BLaER1 (cell line): Measurements from ENCODE around the gene ULK4.

Experiments used
- H3K27ac ChIP-seq: shearing (Covaris generic); formaldehyde crosslinking; 2 replicates; pipeline ENCODE4 v1.8.1; 2022
- H3K27me3 ChIP-seq: shearing (Covaris generic); formaldehyde crosslinking; 2 replicates; pipeline ENCODE4 v1.8.1; 2022
- H3K36me3 ChIP-seq: shearing (Covaris generic); formaldehyde crosslinking; 2 replicates; pipeline ENCODE4 v1.8.1; 2022
- H3K4me1 ChIP-seq: shearing (Covaris generic); formaldehyde crosslinking; 2 replicates; pipeline ENCODE4 v1.8.1; 2022
- H3K4me2 ChIP-seq: shearing (Covaris generic); formaldehyde crosslinking; 2 replicates; pipeline ENCODE4 v1.8.1; 2022
- H3K4me3 ChIP-seq: shearing (Covaris generic); formaldehyde crosslinking; 2 replicates; pipeline ENCODE4 v1.8.1; 2022
- H3K9ac ChIP-seq: shearing (Covaris generic); formaldehyde crosslinking; 2 replicates; pipeline ENCODE4 v1.8.1; 2022
- H3K9me3 ChIP-seq: shearing (Covaris generic); formaldehyde crosslinking; 2 replicates; pipeline ENCODE4 v1.8.1; 2022
- H4K20me1 ChIP-seq: shearing (Covaris generic); formaldehyde crosslinking; 2 replicates; pipeline ENCODE4 v1.8.1; 2022
- Cebpa-rat ChIP-seq: shearing (Covaris generic); IDR thresholded peaks from 2 replicates; pipeline ENCODE4 v1.8.1; 2022

The ULK4 gene

GRCh38 chr3:41317298-41317697 lies 644.6 kb downstream of the ULK4 start:
- no peak overlapping the region for H3K27ac ChIP-seq
- no peaks in the 10 kb centered on the region for H3K36me3 ChIP-seq
- H3K4me1 ChIP-seq, result no peaks in the 10 kb centered on the region
- no peak overlapping the region for H3K4me3 ChIP-seq
- H3K9me3 ChIP-seq, result no peaks in the 10 kb centered on the region
- no peaks in the 10 kb centered on the region for H3K27me3 ChIP-seq
- no peaks in the 10 kb centered on the region for H4K20me1 ChIP-seq
- no peak overlapping the region for H3K9ac ChIP-seq
- no peak for TF ChIP-seq Cebpa-rat
- H3K4me2 ChIP-seq, result no peak overlapping the region

GRCh38 chr3:41315126-41315525 lies 646.8 kb downstream of the ULK4 start:
- Histone ChIP-seq H3K4me3 (no peak overlapping the region), H3K27ac (no peak overlapping the region), H3K9ac (no peak overlapping the region), H3K4me2 (no peak overlapping the region), H4K20me1 (no peaks in the 10 kb centered on the region), H3K9me3 (no peaks in the 10 kb centered on the region), H3K36me3 (no peaks in the 10 kb centered on the region), H3K4me1 (no peaks in the 10 kb centered on the region), H3K27me3 (no peaks in the 10 kb centered on the region)
- TF ChIP-seq Cebpa-rat, result no peak

GRCh38 chr3:41308119-41308518 lies 653.8 kb downstream of the ULK4 start:
- no peak overlapping the region for H3K27ac ChIP-seq
- H3K4me1 ChIP-seq, result no peaks in the 10 kb centered on the region
- no peak overlapping the region for H3K4me2 ChIP-seq
- no peaks in the 10 kb centered on the region for H4K20me1 ChIP-seq
- H3K9ac ChIP-seq, result no peak overlapping the region
- H3K9me3 ChIP-seq, result no peaks in the 10 kb centered on the region
- no peak for TF ChIP-seq Cebpa-rat
- H3K4me3 ChIP-seq, result no peak overlapping the region
- no peaks in the 10 kb centered on the region for H3K36me3 ChIP-seq
- no peaks in the 10 kb centered on the region for H3K27me3 ChIP-seq

- Histone ChIP-seq H3K4me2 (no peak overlapping the region), H4K20me1 (no peaks in the 10 kb centered on the region), H3K4me3 (no peak overlapping the region), H3K9ac (no peak overlapping the region), H3K27ac (no peak overlapping the region), H3K36me3 (no peaks in the 10 kb centered on the region), H3K9me3 (no peaks in the 10 kb centered on the region), H3K4me1 (no peaks in the 10 kb centered on the region), H3K27me3 (no peaks in the 10 kb centered on the region)
- no peak for TF ChIP-seq Cebpa-rat
Measured at GRCh38 chr3:41307065-41307464, 654.8 kb downstream of the ULK4 start.

GRCh38 chr3:41304593-41304992 lies 657.3 kb downstream of the ULK4 start:
- no peak for TF ChIP-seq Cebpa-rat
- Histone ChIP-seq H3K4me3 (no peak overlapping the region), H3K27me3 (no peaks in the 10 kb centered on the region), H3K4me1 (no peaks in the 10 kb centered on the region), H3K9me3 (no peaks in the 10 kb centered on the region), H3K4me2 (no peak overlapping the region), H3K36me3 (no peaks in the 10 kb centered on the region), H4K20me1 (no peaks in the 10 kb centered on the region), H3K27ac (no peak overlapping the region), H3K9ac (no peak overlapping the region)

- Histone ChIP-seq H4K20me1 (no peaks in the 10 kb centered on the region), H3K4me3 (no peak overlapping the region), H3K27me3 (no peaks in the 10 kb centered on the region), H3K4me2 (no peak overlapping the region), H3K9me3 (no peaks in the 10 kb centered on the region), H3K4me1 (no peaks in the 10 kb centered on the region), H3K27ac (no peak overlapping the region), H3K9ac (no peak overlapping the region), H3K36me3 (no peaks in the 10 kb centered on the region)
- no peak for TF ChIP-seq Cebpa-rat
Measured at GRCh38 chr3:41302295-41302694, 659.6 kb downstream of the ULK4 start.

GRCh38 chr3:41301548-41301947 lies 660.4 kb downstream of the ULK4 start:
- Histone ChIP-seq H3K36me3 (no peaks in the 10 kb centered on the region), H3K4me3 (no peak overlapping the region), H3K4me1 (no peaks in the 10 kb centered on the region), H3K27me3 (no peaks in the 10 kb centered on the region), H3K27ac (no peak overlapping the region), H3K9me3 (no peaks in the 10 kb centered on the region), H3K4me2 (no peak overlapping the region), H4K20me1 (no peaks in the 10 kb centered on the region), H3K9ac (no peak overlapping the region)
- no peak for TF ChIP-seq Cebpa-rat

GRCh38 chr3:41299036-41299435 lies 662.9 kb downstream of the ULK4 start:
- Histone ChIP-seq H3K4me3 (no peak overlapping the region), H3K4me1 (no peaks in the 10 kb centered on the region), H3K27ac (no peak overlapping the region), H3K36me3 (no peaks in the 10 kb centered on the region), H3K9me3 (no peaks in the 10 kb centered on the region), H3K4me2 (no peak overlapping the region), H3K9ac (no peak overlapping the region), H3K27me3 (no peaks in the 10 kb centered on the region), H4K20me1 (no peaks in the 10 kb centered on the region)
- no peak for TF ChIP-seq Cebpa-rat

GRCh38 chr3:41297750-41298149 lies 664.2 kb downstream of the ULK4 start:
- H3K9me3 ChIP-seq, result no peaks in the 10 kb centered on the region
- no peaks in the 10 kb centered on the region for H3K36me3 ChIP-seq
- no peaks in the 10 kb centered on the region for H3K27me3 ChIP-seq
- no peak overlapping the region for H3K4me3 ChIP-seq
- H4K20me1 ChIP-seq, result no peaks in the 10 kb centered on the region
- H3K4me2 ChIP-seq, result no peak overlapping the region
- TF ChIP-seq Cebpa-rat, result no peak
- H3K9ac ChIP-seq, result no peak overlapping the region
- no peak overlapping the region for H3K27ac ChIP-seq
- no peaks in the 10 kb centered on the region for H3K4me1 ChIP-seq

- no peak for TF ChIP-seq Cebpa-rat
- Histone ChIP-seq H3K4me2 (no peak overlapping the region), H3K4me3 (no peak overlapping the region), H3K36me3 (no peaks in the 10 kb centered on the region), H3K27ac (no peak overlapping the region), H3K9ac (no peak overlapping the region), H3K27me3 (no peaks in the 10 kb centered on the region), H3K9me3 (no peaks in the 10 kb centered on the region), H4K20me1 (no peaks in the 10 kb centered on the region), H3K4me1 (no peaks in the 10 kb centered on the region)
Measured at GRCh38 chr3:41296556-41296955, 665.3 kb downstream of the ULK4 start.

- Histone ChIP-seq H3K9me3 (no peaks in the 10 kb centered on the region), H3K4me2 (no peak overlapping the region), H3K9ac (no peak overlapping the region), H3K4me3 (no peak overlapping the region), H3K4me1 (no peaks in the 10 kb centered on the region), H3K27ac (no peak overlapping the region), H4K20me1 (no peaks in the 10 kb centered on the region), H3K36me3 (no peaks in the 10 kb centered on the region), H3K27me3 (no peaks in the 10 kb centered on the region)
- TF ChIP-seq Cebpa-rat, result no peak
Measured at GRCh38 chr3:41295740-41296139, 666.2 kb downstream of the ULK4 start.
